OCI-LY7 (cell line): ENCODE results near the gene LRP5. TPM values are rescaled to one million over a fixed set of nuclear protein-coding genes. Genes with fewer than 3 reads are reported as not detected.

Experiments used
- BruUV-seq: library from RNA; stranded (reverse); fragments of 400-500 nt; replicated peaks from 2 replicates; lab custom pipeline; 2021; lab: Mats Ljungman, UMichigan
- CTCF ChIA-PET: fragments of 300-600 bp; sonication (Branson Sonifier 250); formaldehyde crosslinking; loops from one replicate; lab custom pipeline; 2022; ENCODE audit warnings: antibody characterized with exemption; ENCODE audit not compliant: unreplicated experiment; lab: Charles Lee
- POLR2A ChIA-PET: fragments of 300-600 bp; sonication (Branson Sonifier 250); formaldehyde crosslinking; loops from one replicate; lab custom pipeline; 2022; ENCODE audit warnings: antibody characterized with exemption; lab: Charles Lee
- DNase-seq: peaks from one replicate; pipeline ENCODE4 v3.0.0-alpha.2; 2015; ENCODE audit warnings: low spot score
- H2AFZ ChIP-seq: fragments of 200-600 bp; sonication (generic), shearing (Covaris generic); 2 replicates; pipeline ENCODE4 v1.6.1; 2014; ENCODE audit warnings: mild to moderate bottlenecking, antibody characterized with exemption, low read length, moderate library complexity
- H3K27ac ChIP-seq: fragments of 200-600 bp; sonication (generic); 2 replicates; pipeline ENCODE4 v1.5.1; 2014; ENCODE audit warnings: mixed run types, low read depth, mild to moderate bottlenecking, moderate library complexity, low read length, inconsistent platforms; ENCODE audit not compliant: poor library complexity, severe bottlenecking
- H3K36me3 ChIP-seq: fragments of 200-600 bp; sonication (generic); 2 replicates; pipeline ENCODE4 v1.6.1; 2014; ENCODE audit warnings: mild to moderate bottlenecking, antibody characterized with exemption, low read length, moderate library complexity, mixed read lengths; ENCODE audit not compliant: insufficient read depth
- H3K4me1 ChIP-seq: fragments of 200-600 bp; sonication (generic); 2 replicates; pipeline ENCODE4 v1.5.1; 2014; ENCODE audit warnings: mild to moderate bottlenecking, low read length; ENCODE audit not compliant: insufficient read depth, poor library complexity, severe bottlenecking
- H3K4me2 ChIP-seq: fragments of 200-600 bp; sonication (generic); 2 replicates; pipeline ENCODE4 v1.6.1; 2014; ENCODE audit warnings: mild to moderate bottlenecking, low read length
- H3K4me3 ChIP-seq: fragments of 200-600 bp; sonication (generic); 2 replicates; pipeline ENCODE4 v1.5.1; 2014; ENCODE audit warnings: mild to moderate bottlenecking, low read depth, low read length; ENCODE audit not compliant: poor library complexity, severe bottlenecking
- H3K79me2 ChIP-seq: fragments of 200-600 bp; sonication (generic); 2 replicates; pipeline ENCODE4 v1.6.1; 2016; ENCODE audit warnings: low read depth, mild to moderate bottlenecking, low read length, moderate library complexity, mixed read lengths; ENCODE audit not compliant: insufficient read depth
- H3K9me2 ChIP-seq: fragments of 200-600 bp; sonication (generic); 2 replicates; pipeline ENCODE4 v1.6.1; 2016; ENCODE audit warnings: mild to moderate bottlenecking, low read length, mixed read lengths; ENCODE audit not compliant: insufficient read depth
- H3K9me3 ChIP-seq: fragments of 200-600 bp; sonication (generic); 2 replicates; pipeline ENCODE4 v1.6.1; 2014; ENCODE audit warnings: mild to moderate bottlenecking, mixed run types, low read length, mixed read lengths
- H4K20me1 ChIP-seq: fragments of 200-600 bp; sonication (generic); 2 replicates; pipeline ENCODE4 v1.6.1; 2014; ENCODE audit warnings: mild to moderate bottlenecking, antibody characterized with exemption, low read length, moderate library complexity, mixed read lengths; ENCODE audit not compliant: insufficient read depth
- EZH2phosphoT487 ChIP-seq: fragments of 200-600 bp; sonication (generic); IDR thresholded peaks from 2 replicates; pipeline ENCODE4 v1.6.1; 2018; ENCODE audit warnings: low read depth, borderline replicate concordance, mild to moderate bottlenecking, mixed run types, antibody characterized with exemption, low read length, moderate library complexity, mixed read lengths
- intact Hi-C: fragments of 100-400 bp; cut with micrococcal nuclease; formaldehyde crosslinking; loops from one replicate; pipeline ENCODE4 v1.10.0; 2022; ENCODE audit not compliant: unreplicated experiment
- total RNA-seq, 2 experiments: library from RNA; depleted of rRNA in 1 of 2; stranded (reverse); fragments of >200 nt in 1 of 2; shearing (Covaris generic) in 1 of 2; gene quantifications; 2 replicates each; pipeline ENCODE4 v1.2.3, GENCODE V29; 2014 to 2022
- TF ChIP-seq, protein P1 (sequence below): fragments of 200-600 bp; sonication (generic); conservative IDR thresholded peaks from 2 replicates; pipeline ENCODE4 v1.5.1; 2014; ENCODE audit warnings: mild to moderate bottlenecking, antibody characterized with exemption, low read length, moderate library complexity, mixed read lengths

LRP5 gene
- total RNA-seq, 2 experiments from 2014 or later: 0.60 TPM; not detected in 1

DNA sequence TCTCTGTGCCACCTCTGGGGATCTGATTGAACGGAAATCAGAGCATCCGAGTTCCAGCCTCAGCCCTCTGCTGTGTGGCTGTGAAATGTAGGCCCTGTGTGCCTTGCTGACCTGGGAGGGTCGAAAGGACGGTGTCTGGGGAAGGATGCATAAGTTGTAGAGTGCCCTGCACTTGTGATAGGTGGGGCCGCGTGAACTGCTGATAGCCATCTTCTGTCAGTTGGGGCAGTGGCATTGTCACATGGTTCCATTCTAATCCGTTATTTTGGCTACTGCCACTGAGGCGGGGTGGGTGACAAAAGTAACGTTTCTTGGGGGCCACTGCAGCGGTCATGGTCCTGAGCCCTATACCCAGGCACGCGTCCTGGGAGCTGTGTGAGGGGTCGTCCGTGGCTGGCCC is 63.4 kb downstream of the LRP5 start:
- no peak for DNase-seq
- ChIA-PET POLR2A (interaction anchor here (0.6 kb wide), 1 partner anchor 1561 kb away, joined by 3 read pairs; no protein-coding TSS in a partner anchor), CTCF (no interaction called here)
- no peaks in the 10 kb centered on the region for H3K9me3 ChIP-seq
- no peak overlapping the region for H3K27ac ChIP-seq
- intact Hi-C loops: no loop called here
- H3K4me2 ChIP-seq: peak overlapping the region; percentile 21; the same call in 1 of the 2 replicates
- H3K79me2 ChIP-seq: no peaks in the 10 kb centered on the region
- H3K4me3 ChIP-seq: no peak overlapping the region
- BruUV-seq: no TSS peak
- no peak overlapping the region for H2AFZ ChIP-seq
- H3K4me1 ChIP-seq: peaks cover 44% of the 10 kb centered on the region
- no peaks in the 10 kb centered on the region for H3K36me3 ChIP-seq
- TF ChIP-seq, protein P1, sequence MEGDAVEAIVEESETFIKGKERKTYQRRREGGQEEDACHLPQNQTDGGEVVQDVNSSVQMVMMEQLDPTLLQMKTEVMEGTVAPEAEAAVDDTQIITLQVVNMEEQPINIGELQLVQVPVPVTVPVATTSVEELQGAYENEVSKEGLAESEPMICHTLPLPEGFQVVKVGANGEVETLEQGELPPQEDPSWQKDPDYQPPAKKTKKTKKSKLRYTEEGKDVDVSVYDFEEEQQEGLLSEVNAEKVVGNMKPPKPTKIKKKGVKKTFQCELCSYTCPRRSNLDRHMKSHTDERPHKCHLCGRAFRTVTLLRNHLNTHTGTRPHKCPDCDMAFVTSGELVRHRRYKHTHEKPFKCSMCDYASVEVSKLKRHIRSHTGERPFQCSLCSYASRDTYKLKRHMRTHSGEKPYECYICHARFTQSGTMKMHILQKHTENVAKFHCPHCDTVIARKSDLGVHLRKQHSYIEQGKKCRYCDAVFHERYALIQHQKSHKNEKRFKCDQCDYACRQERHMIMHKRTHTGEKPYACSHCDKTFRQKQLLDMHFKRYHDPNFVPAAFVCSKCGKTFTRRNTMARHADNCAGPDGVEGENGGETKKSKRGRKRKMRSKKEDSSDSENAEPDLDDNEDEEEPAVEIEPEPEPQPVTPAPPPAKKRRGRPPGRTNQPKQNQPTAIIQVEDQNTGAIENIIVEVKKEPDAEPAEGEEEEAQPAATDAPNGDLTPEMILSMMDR: no peak
- no peak for TF ChIP-seq EZH2phosphoT487
- H3K9me2 ChIP-seq: no peaks in the 10 kb centered on the region
- no peaks in the 10 kb centered on the region for H4K20me1 ChIP-seq

DNA sequence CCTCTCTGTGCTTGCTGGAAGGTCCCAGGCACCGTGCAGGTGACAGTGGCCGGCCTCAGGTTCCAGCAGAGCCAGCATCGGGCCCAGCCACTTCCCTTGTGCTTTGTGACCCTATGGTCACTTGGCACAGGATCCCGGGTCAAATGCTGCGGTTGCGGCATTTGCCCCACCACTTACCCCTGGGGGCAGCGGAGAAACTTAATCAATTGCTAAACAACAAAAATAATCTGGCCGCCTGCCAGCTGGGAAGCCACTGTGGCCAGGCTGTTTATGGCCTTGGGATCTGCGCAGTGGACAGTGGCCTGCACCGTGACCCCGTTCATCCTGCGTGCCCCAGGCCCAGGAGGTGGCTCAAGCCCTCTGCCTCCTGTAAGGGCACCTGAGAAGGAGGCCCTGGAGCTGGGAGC is 65.0 kb downstream of the LRP5 start:
- H3K4me2 ChIP-seq: no peak overlapping the region
- no TSS peak for BruUV-seq
- CTCF ChIA-PET: interaction anchor here (0.7 kb wide), 1 partner anchor 81 kb away, joined by 3 read pairs; no protein-coding TSS in a partner anchor

DNA sequence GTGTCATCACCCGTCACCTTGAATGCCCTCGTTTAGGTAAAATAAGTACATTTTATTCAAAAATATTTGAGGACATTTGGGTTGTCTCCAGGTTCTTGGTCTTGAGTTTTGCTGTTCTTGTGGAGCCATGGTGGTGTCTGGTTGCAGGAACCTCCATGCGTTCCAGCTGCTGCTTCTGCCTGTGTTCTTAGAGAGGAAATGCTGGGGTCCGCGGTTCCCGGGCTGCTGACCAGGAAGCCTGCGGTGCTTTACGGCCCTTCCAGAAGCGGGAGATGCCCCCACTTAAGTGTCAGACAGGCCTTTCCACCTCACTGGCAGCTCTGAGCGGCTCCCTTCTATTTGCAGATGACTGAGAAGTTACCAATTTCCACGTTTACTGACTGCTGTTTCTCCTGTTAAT is 66.8 kb downstream of the LRP5 start:
- no peak overlapping the region for H3K4me2 ChIP-seq
- no peaks in the 10 kb centered on the region for H3K9me3 ChIP-seq
- H3K9me2 ChIP-seq: no peaks in the 10 kb centered on the region
- H4K20me1 ChIP-seq: no peaks in the 10 kb centered on the region
- BruUV-seq: no TSS peak
- no peak overlapping the region for H2AFZ ChIP-seq
- POLR2A ChIA-PET: no interaction called here
- TF ChIP-seq, protein P1: no peak
- TF ChIP-seq EZH2phosphoT487: no peak
- no peaks in the 10 kb centered on the region for H3K79me2 ChIP-seq
- CTCF ChIA-PET: no interaction called here
- no peak for DNase-seq
- no peak overlapping the region for H3K27ac ChIP-seq
- peaks cover 35% of the 10 kb centered on the region for H3K4me1 ChIP-seq
- no peaks in the 10 kb centered on the region for H3K36me3 ChIP-seq
- intact Hi-C loops: no loop called here
- H3K4me3 ChIP-seq: no peak overlapping the region

More for the DNA sequence above, 65.0 kb downstream of the LRP5 start:
- no peak for TF ChIP-seq EZH2phosphoT487
- TF ChIP-seq, protein P1: no peak
- Histone ChIP-seq H2AFZ (no peak overlapping the region), H3K27ac (no peak overlapping the region), H4K20me1 (no peaks in the 10 kb centered on the region), H3K36me3 (no peaks in the 10 kb centered on the region), H3K79me2 (no peaks in the 10 kb centered on the region), H3K9me2 (no peaks in the 10 kb centered on the region), H3K9me3 (no peaks in the 10 kb centered on the region), H3K4me3 (no peak overlapping the region), H3K4me1 (peaks cover 39% of the 10 kb centered on the region)
- DNase-seq: no peak
- POLR2A ChIA-PET: no interaction called here
- intact Hi-C loops: no loop called here
